Medulla oblongata (tissue), 1 donor: ENCODE results near the gene CXXC5.

ENCODE experiments used
- DNase-seq: peaks from one replicate; pipeline ENCODE4 v3.0.0-alpha.2; 2015; ENCODE audit errors: extremely low spot score

CXXC5 gene

GRCh38 chr5:139651043-139651834, 3.1 kb downstream of the CXXC5 start:
- DNase-seq = peak; percentile 93

DNA sequence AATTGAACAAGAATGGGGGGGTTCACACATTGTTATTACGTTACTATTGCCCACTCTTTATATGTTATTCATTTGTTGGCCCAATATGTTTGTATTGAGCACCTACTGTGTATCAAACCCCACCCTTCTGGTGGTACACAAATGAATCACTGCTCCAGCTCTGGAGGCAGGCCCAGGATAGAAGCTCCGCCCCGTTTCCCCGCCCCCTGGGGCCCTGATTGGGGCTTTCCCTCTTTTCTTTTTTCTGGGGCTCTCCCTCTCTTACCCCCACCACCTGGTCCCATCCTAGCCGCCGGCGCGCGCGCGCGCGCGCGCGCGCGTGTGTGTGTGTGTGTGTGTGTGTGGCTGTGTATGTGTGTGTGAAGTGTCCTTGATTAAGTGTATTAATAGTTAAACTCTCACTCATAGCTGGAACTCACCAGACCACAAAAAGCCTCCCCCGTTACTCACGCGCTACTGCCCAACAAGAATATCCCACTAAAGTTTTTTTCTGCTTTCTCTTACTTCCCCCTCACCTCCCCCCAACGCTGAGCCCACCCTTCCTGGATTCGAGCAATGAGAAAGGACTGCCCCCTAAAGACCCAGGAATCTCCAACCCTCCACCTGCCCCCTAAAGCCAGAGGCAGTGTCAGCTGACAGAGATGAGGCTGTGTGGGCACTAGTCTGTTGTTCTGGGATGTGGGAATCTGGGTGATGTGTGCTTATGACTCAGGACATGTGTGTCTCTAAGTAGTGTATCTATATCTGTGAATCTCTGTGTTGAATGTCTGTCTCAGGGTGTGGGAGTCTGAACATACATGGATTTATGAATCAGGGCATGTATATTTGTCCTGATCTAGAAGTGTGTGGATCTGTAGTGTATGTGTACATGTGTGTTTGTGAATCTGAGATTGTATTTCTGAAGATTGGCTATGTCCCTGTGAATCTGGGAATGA, 4.0 kb downstream of the CXXC5 start:
- peak; percentile 95 for DNase-seq

DNA sequence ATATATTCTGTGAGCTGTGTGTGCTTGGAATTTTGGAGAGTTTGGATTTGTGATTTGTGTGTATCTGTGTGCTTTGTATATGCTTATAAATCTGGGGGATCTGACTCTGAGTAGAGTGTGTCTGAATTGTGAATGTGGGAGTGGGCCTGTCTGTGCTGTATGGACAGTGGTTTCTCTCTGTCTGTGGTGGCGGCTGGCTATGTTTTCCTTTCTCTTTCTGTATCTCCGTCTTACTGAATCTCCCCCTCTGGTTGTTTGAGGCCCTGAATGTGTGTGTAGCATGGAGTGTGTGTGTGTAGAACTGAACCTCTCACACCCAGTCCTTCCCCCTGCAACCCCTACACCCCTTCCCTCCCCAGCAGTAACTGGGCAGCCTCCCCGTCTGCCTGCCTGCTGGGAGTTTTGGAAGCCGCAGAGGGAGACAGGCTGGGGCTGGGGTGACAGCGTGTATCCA, 4.7 kb downstream of the CXXC5 start:
- peak; percentile 47 for DNase-seq

GRCh38 chr5:139653616-139654015, 5.5 kb downstream of the CXXC5 start:
- no peak for DNase-seq

DNA sequence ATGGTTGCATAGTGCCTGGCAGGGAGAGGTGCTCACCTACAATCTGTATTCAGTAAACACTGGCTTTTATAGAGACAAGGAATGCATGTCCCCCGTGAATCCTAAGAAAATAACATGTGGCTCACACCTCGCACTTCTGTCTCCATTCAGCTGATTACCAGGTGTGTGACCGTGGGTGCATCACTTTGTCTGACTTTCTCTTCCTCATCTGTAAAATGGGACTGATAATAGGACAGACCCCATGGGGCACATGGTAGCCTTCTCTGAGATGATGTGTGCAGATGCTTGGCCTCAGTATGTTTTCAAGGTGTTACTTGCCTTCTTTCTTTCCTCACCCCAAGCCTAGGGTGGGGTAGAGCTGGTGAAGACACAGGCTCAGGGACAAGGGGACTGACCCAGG, 6.3 kb downstream of the CXXC5 start:
- no peak for DNase-seq

DNA sequence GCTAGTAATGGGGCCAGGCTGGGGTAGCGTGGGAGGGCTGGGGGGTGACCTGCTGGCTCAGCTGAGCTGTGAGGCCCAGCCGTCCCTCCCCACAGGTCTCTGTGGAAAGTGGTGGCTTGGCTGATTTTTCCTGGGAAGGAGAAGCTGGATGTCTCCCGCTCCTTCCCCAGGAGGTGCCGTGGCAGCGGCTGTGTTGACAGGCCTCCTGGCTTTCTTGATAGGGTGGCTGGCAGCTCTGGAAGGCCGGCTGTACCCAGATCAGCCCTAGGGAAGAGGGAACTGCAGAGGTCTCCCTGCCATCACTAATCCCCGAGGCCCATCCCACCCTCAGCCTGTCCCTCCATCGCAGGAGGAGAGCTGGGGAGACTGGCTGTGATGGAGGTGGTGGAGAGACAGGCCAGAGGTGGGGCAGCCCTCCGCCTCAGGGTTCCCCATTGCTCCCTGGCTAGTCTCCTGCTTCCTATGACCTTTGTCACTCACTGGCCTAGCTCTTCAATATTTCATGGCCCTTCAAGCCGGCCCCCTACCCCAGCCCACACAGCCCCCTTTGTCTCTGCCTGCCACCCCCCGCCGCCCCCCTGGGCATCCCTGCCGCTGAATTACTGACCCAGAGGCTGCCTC, 6.8 kb downstream of the CXXC5 start:
- peak; percentile 42 for DNase-seq

DNA sequence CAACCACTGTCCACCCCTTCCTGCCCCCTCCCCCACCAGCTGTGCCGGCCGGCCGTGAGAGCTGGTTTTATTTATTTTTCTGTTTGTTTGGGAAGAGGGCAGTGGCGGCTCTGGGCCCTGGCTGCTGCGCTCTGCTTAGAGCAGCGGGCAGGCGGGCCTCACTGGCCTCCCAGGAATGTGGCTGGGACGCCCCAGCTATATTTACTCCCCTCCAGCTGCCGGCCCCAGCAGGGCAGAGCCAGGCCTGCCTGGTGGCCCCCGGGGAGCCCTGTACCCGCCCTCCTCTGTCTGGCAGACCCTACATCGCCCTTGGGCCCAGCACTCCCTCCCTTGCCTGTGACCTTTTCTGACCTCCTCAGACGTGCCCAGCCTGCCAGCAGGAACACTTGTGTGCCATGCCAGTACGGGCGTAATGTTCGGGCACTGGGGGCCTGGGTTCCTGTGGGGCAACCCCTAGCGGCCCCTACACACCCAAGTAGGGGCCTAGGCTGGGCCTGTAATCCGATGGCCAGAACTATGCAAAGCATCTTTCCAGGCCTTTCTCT, 7.7 kb downstream of the CXXC5 start:
- DNase-seq = peak; percentile 48

DNA sequence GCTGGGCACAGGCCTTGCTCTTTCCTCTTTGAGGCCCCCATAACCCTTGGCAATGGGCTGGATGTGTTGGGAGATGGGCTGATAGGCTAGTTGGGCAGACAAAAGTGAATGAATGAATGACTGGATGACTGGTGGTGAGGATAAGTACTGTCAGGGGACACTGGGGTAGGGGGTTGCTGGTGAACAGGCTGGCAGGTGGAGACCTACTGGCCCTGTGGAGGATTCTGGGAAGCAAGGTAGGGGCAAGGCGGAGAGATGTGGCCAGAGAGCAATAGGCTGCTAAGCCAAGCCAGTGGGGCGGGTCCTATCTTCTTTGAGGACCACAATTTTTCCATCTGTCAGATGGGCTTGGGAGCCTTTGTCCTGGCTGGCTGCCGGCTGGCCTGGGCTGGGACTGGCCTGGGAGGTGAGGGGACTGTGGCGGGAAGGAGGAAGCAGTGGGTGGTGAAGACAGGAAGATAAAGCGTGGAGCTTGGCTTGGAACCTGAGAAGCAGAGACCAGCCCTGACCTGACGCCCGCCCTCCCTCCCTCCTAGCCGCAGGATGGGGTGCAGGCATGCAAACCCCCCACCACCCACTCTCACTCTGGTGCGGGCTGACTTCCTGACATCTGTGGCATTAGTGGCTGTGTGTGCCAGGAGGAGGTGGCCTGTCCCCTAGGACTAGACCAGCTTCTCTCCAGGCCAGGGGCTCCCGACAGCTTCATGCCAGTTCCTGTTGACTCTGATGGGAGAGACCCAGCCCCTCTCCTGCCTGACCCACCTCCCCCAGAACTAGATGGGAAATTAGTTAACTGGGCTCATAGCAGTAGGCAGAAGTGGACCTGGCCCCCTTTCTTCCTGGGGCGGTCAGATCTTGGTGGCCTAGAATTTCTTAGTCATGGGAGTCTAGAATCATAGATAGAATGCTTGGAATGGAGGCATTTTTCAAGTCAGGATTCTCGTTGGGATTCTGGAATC, 9.5 kb downstream of the CXXC5 start:
- DNase-seq = no peak

- DNase-seq = peak; percentile 31
These were observed 10.4 kb downstream of the CXXC5 start for GRCh38 chr5:139658501-139658927.

DNA sequence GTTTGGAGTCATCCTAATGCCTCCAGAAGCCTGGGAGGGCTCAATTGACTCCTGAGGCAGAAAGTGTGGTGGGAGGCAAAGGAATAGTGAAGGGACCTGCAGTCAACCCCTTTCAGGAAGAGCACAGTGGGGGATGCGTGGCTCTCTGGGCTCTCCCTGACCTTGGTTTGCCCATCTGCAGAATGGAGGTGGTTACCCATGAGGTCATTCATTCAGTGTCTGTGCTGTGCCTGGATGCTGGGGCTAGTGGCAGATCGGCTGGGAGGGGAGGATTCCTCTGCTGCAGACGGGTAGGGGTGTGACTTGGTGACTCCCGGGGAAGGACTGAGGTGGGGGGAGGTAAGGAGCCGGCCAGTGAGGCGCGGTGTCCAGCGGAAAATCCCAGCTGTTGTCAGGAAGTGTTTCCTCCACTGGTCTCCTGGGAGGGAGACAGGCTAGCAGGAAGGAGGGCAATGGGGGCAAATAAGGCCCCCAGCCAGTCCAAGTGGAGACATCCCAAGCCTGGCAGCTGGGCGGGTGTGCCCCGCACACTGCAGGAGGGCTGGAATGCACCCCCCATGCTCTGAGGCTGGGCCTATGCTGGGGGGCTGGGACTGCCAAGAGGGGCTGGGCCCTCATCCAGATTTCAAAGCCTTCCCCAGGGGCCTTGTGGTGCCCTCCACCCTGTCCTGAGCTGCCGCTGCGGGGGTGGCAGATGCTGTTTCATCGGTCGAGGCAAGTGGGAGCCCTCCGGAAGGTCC, 10.9 kb downstream of the CXXC5 start:
- peak; percentile 46 for DNase-seq

DNA sequence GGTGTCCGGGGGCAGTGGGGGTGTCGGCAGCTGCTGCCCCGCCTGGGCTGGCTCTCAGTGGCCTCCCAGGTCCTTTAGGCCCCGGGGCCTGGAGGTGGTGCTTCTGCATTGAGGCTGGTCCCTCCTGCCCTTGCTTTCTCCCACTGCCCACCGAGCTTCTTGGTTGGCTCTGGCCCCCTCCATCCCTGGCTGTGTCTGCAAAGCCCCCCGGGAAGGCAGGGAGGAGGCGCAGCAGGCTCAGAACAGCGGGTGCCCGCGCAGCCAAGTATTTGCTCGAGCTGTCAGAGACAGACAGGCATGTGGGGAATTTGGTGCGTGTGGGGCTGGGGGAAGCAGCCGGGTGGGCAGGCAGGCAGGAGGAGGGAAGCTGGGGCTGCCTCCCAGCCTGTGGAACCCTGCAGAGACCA, 11.5 kb downstream of the CXXC5 start:
- no peak for DNase-seq

DNA sequence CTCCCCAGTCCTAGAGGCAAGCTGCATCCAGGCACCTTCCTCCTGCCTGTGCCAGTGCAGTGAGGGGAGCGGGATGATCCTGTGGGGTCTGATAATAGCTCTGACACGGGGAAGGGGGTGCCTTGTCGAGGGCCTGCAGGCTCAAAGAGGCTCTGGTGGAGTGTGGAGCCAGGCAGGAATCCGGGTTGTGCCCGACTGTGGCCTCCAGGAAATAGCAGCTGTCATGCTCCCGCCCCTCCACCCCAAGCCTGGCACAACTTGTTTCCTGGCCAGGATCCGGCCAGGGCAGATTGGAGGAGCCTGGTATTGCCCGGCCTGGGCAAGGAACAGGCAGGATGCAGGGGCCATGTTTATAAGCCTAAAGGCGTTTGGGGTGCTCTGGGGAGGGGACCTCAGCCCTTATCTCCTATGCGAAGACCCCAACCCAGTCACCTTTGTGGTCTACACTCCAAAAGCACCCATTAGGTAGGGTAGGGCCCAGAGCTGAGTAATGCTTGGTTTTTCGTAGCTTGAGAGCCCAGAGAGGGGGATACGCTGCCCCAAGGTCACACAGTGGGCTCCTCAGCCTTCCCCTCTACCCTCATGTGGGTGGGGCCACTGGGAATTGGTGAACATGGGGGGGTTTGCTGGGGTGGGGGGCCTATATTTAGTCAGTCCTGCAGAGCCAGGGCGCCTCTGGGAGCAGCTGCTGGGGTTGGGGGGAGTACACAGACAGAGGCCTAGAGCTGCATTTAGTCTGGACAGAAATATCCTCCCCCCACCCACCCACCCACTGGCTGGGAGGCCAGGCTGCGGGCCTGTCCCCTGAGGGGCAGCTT, 12.2 kb downstream of the CXXC5 start:
- DNase-seq = peak; percentile 97

GRCh38 chr5:139660923-139661814, 13.0 kb downstream of the CXXC5 start:
- DNase-seq = peak; percentile 75

- DNase-seq = no peak
These were observed 14.5 kb downstream of the CXXC5 start for GRCh38 chr5:139662617-139663016.

GRCh38 chr5:139663207-139664085, 15.3 kb downstream of the CXXC5 start:
- no peak for DNase-seq

DNA sequence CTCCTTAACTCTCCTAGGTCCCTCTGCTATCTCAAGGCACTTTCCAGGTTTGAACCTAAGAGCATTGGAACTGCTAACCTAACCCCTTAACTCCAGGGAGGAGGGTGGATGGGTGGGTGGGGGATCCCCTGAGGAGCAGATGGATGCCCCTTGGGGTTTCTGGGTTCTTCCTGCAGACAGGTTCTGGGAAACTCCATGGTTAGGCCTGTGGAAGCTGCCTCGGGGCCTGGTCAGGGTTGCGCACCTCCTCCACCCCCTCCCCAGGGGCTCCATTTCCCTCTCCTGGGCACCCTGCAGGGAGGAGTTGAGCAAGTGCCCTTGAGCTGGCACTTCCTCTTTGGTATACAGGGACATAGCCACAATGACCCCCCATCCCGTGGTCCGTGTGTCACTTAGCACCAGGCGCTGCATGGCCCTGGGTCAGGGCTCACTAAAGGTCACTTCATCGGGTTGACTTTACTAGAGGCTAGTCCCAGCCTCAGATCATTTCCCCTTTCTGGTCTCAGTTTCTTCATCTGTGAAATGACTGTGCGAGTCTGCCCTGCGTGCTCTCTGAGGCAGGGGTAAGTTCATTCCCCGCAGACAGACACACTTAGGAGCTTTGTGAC, 16.0 kb downstream of the CXXC5 start:
- peak; percentile 74 for DNase-seq
